ENCODE results near the gene SLC1A1.

DNA sequence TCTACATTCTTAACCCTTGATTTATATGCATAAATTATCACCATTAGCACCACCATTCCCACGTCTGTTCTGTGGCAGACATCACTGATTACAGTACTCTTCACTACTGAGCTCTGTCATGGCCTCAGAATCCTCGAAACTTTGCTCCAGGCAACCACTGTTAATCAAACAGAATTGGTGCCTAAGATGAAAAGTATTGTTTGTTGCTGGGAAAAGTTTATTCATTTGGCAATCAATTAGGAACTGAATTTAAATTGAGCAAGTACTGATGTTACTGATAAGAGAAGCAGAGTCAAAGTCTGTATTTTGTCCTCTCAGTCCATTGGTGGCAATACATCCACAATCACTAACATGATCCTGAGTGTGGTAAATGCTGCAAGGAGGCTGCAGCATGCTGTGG lies 12.8 kb downstream of the SLC1A1 start:
- TF ChIP-seq KDM2A (CRISPR knock-in tag; IDR thresholded peaks at IDR 0.05; ENCODE audit: borderline replicate concordance, low read depth) (no peak), ZNF207 (IDR thresholded peaks at IDR 0.05; ENCODE audit: borderline replicate concordance) (no peak), ZNF780A (CRISPR knock-in tag; IDR thresholded peaks at IDR 0.05) (no peak), ZNF10 (CRISPR knock-in tag; IDR thresholded peaks at IDR 0.05; ENCODE audit: borderline replicate concordance, low read depth) (no peak), POLR2AphosphoS2 (IDR thresholded peaks at IDR 0.05; ENCODE audit: low read depth, low read length) (no peak), ATAD3A (CRISPR knock-in tag; IDR thresholded peaks at IDR 0.05) (no peak), IKZF4 (CRISPR knock-in tag; IDR thresholded peaks at IDR 0.05; ENCODE audit: borderline replicate concordance, low read depth, not compliant biosample characterization) (no peak), CTCF (CRISPR knock-in tag; IDR thresholded peaks at IDR 0.05) (no peak)
